Mammary epithelial cell (primary cell): ENCODE measurements around the gene MREG.

Experiments used
- CTCF ChIP-seq, 2 donors: IDR thresholded peaks in 1 of 2; conservative IDR thresholded peaks in 1 of 2; 2 replicates each; pipeline ENCODE4 v1.5.1; 2011 to 2012; ENCODE audit warnings: inconsistent platforms in 2 of 2, low read length in 2 of 2, mild to moderate bottlenecking in 2 of 2, control low read depth in 1 of 2, low read depth in 1 of 2; ENCODE audit not compliant: insufficient read depth in 1 of 2; ENCODE audit errors: extremely low read depth in 1 of 2
- EZH2 ChIP-seq: IDR thresholded peaks from 2 replicates; pipeline ENCODE4 v1.6.1; 2012; ENCODE audit warnings: low read length, inconsistent platforms, borderline replicate concordance

GRCh38 chr2:216013080-216013909 is at the start of gene MREG:
- TF ChIP-seq CTCF (conservative IDR thresholded peaks at IDR 0.05 in 1 of 2, IDR thresholded peaks at IDR 0.05 in 1 of 2; ENCODE audit: extremely low read depth in 1 of 2, insufficient read depth in 1 of 2, low read depth in 1 of 2, low read length in 2 of 2) = peak; percentile 45 to 81
- TF ChIP-seq EZH2 = no peak
